ENCODE measurements around the gene LRBA.

Gene LRBA

DNA sequence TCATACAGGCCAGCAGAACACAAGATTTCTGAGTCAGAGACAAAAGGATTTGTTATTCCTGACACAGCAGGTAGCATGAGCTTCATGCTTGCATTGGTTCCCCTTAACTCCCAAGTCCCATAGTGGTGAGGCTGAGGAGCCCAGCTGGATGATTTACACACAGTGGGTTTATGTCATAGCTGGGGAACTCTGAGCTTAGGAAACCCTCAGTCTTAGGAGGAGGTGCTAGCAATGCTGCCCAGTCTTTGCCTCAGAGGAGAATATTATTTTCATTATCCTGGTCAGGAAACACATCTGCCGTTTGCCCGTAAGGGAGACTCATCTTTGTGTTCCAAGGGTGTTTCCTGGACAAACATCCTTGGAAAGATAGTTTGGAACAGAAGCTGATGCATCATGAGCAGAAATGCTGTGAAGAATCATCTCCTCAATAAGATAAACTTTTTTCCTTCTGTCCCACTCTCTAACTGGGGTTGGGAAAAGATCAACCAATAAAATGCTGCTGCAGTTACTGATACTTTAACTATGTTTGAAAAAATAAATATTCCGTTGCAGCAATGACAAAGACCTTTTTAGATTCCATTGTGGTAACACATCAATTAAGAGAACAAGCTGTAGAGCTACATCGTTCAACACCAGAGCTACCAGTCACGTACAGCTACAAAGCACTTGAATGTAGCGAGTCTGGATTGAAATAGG is 790.0 kb downstream of the LRBA start:
- DNase-seq, result no peak

DNA sequence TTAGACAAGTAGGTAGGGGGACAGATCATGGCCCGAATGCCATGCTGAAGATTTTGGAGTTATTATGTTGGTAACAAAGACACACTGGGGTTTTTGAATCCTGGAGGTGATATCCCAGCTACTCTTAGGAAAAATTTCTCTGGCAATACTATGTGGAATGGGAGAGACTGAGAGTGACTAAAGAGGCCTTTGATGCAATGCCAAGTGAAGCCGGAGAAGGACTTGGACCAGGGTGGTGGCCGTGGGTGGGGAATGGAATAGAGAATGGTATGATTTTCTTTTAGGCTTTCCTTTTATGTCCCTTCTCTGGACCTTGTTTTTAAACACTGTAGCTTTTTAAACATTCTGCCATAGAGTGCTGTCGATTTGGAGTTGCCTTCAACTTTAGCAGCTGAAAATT is 795.2 kb downstream of the LRBA start:
- no peak for DNase-seq

DNA sequence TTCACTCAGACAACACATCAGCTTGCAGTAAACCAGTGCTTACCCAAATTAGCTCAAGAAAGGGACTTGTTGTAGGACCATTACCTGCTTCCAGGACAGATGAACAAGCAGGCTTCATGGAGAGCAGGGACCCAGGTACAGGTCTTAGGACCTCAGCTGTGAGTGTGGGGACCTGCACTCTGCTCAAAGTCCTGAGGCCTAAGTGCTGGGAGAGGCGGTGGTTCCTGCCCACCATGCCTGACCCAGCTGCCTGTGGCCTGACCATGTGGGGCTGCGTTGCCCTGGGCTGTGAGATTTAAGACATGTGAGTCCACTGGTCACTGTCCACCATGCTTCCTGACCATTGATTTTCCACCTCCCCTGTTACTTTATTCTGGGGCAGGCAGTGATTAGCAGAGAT is 796.6 kb downstream of the LRBA start:
- DNase-seq, result no peak

DNA sequence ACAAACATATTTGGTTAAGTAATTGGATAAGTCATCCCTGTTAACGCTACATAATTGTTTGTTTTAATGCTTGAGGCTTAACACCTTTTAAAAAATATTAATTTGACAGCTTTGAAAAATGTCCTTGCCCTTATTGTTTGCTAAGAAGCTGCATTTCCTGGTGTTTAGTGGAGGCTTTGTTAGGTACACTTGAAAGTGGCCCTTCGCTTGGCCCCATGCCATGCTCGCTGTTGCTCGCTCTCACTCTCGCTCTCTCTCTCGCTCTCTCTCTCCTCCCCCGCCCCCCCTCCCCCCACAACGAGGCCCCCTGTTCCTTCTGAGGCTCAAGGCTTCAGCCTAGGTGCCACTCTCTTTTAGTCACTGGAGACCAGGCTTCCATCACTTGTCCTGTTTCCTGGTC is 797.3 kb downstream of the LRBA start:
- DNase-seq, result no peak

DNA sequence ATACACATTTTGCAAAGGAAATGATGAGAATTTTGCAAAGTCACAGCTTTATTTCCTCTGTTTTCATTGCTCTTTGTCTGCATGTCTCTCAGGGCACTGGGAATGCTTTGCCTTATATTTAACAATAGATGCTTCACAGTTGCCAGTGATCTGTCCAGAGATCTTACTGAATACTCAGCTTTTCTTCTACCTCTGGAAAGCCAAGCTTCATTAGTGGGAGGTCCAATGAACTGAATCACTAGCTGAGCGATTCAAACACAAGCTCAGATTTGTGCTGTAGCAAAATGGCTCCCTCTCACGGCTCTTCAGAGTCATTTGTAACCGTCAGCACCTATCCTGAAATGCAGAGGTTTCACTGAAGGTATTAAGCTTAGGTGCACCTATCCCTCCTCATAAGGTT is 797.9 kb downstream of the LRBA start:
- no peak for DNase-seq

DNA sequence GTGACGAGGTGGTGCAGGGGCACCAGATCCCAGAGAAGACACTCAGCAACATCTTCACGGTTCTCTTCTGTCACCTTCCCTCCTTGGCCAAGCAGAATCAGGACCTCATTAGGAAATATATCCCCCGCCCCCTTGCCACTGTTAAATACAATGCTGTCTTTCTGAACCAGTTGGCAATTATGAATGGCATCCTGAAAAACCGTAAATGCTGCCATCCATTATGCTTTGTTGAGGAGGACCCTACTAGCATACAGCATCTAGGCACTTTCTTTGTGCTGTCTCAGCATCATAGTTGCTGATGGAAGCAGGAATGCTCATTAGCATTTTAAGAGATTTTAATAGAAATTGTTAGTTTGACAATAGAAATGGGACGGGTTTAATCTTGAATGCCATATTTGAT is 798.4 kb downstream of the LRBA start:
- DNase-seq, result no peak

DNA sequence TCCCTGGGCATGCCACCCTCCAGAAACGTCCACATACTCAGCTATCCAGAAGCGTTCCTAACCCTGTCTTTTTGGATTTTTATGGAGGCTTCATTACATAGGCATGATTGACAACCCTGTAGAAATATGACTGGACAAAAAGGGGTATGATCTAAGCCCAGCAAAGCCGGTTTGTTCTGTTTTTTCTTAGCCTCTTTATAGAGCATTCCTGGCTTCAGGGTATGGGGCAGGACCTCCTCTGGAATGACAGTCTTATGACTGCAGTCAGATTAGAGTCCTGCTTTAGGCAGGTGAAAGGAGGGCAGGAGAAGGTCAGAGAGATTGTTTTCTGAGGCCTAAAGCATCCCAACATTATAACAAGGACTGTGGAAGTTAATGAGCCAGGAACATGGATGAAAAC is 799.5 kb downstream of the LRBA start:
- DNase-seq, result no peak

Measured in stimulated activated CD4-positive, alpha-beta T cell treated with anti-CD3 and anti-CD28 coated beads, Interleukin-2, amount 100 ng/mL, for 48 hours (primary cell).